A673 (cell line): Measurements from ENCODE around the gene MYCBPAP. TPM values are rescaled to one million over a fixed set of nuclear protein-coding genes. Genes with fewer than 3 reads are reported as not detected.

Experiments
- BruUV-seq: library from RNA; stranded (reverse); fragments of 400-500 nt; replicated peaks from 2 replicates; lab custom pipeline; 2021; lab: Mats Ljungman, UMichigan
- CTCF ChIA-PET: fragments of 300-600 bp; sonication (Branson Sonifier 250); formaldehyde crosslinking; loops from one replicate; lab custom pipeline; 2022; ENCODE audit warnings: antibody characterized with exemption; lab: Charles Lee
- POLR2A ChIA-PET: fragments of 300-600 bp; sonication (Branson Sonifier 250); formaldehyde crosslinking; loops from one replicate; lab custom pipeline; 2022; ENCODE audit warnings: antibody characterized with exemption; ENCODE audit not compliant: low non-redundant PET; lab: Charles Lee
- DNase-seq: peaks from one replicate; pipeline ENCODE4 v3.0.0-alpha.2; 2015; ENCODE audit warnings: low spot score
- H3K27ac ChIP-seq: fragments of 200-600 bp; sonication (generic); 2 replicates; pipeline ENCODE4 v1.5.1; 2016; ENCODE audit warnings: mixed run types, low read depth, mild to moderate bottlenecking, mixed read lengths, antibody characterized with exemption, low read length; ENCODE audit not compliant: poor library complexity, severe bottlenecking
- H3K27me3 ChIP-seq: fragments of 200-600 bp; sonication (generic); replicated peaks from 2 replicates; pipeline ENCODE4 v1.6.1; 2017; ENCODE audit warnings: mixed run types, low read depth, mild to moderate bottlenecking, mixed read lengths, antibody characterized with exemption, low read length; ENCODE audit not compliant: insufficient read depth, poor library complexity
- H3K36me3 ChIP-seq: fragments of 200-600 bp; sonication (generic); 2 replicates; pipeline ENCODE4 v1.6.1; 2016; ENCODE audit warnings: mixed run types, mild to moderate bottlenecking, mixed read lengths, antibody characterized with exemption, low read length; ENCODE audit not compliant: insufficient read depth, poor library complexity, severe bottlenecking
- H3K4me1 ChIP-seq: fragments of 200-600 bp; sonication (generic); 2 replicates; pipeline ENCODE4 v1.6.1; 2017; ENCODE audit warnings: mixed run types, mild to moderate bottlenecking, mixed read lengths, antibody characterized with exemption, low read length; ENCODE audit not compliant: insufficient read depth, poor library complexity, severe bottlenecking
- H3K4me3 ChIP-seq: fragments of 200-600 bp; sonication (generic); 2 replicates; pipeline ENCODE4 v1.5.1; 2016; ENCODE audit warnings: low read depth, mixed run types, mild to moderate bottlenecking, mixed read lengths, low read length; ENCODE audit not compliant: poor library complexity, severe bottlenecking
- H3K9me3 ChIP-seq: fragments of 200-600 bp; sonication (generic); 2 replicates; pipeline ENCODE4 v1.6.1; 2016; ENCODE audit warnings: mixed run types, low read depth, mild to moderate bottlenecking, mixed read lengths, antibody characterized with exemption, low read length; ENCODE audit not compliant: poor library complexity, severe bottlenecking
- EZH2 ChIP-seq: fragments of 200-600 bp; sonication (generic); IDR thresholded peaks from 2 replicates; pipeline ENCODE4 v1.6.1; 2017; ENCODE audit warnings: borderline replicate concordance, low read depth, mild to moderate bottlenecking, mixed read lengths, antibody characterized with exemption, low read length; ENCODE audit not compliant: poor library complexity, severe bottlenecking
- intact Hi-C: fragments of 100-400 bp; cut with micrococcal nuclease; formaldehyde crosslinking; loops from one replicate; pipeline ENCODE4 v1.10.0; 2022; ENCODE audit not compliant: unreplicated experiment
- total RNA-seq: library from RNA; stranded (reverse); gene quantifications from 2 replicates; pipeline ENCODE4 v1.2.3, GENCODE V29; 2021
- TF ChIP-seq, protein P1 (sequence below): fragments of 300-800, 200-600 bp; sonication (generic); conservative IDR thresholded peaks from 2 replicates; pipeline ENCODE4 v1.5.1; 2017; ENCODE audit warnings: low read depth, mild to moderate bottlenecking, antibody characterized with exemption, low read length, moderate library complexity, mixed read lengths

Gene MYCBPAP
- total RNA-seq, 1 experiment from 2014 or later = 0.92 TPM

DNA sequence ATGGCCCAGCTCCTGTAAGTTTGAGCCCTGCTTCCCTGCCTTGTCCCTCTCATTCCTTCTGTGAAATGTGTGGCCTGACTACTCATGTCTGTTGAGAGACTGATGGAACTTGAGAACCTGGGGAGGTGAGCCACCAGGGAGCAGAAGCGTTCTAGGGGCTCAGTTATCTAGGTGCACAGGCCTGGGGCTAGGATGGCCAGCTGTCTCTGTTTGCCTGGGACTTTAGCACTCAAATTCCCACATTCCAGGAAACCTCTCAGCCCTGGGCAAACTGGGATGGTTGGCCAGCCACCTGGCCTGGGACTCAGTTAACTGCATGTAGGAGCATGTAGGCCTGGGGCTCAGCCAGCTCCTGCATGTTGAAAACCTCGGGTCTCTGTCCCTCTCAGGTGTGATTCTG is 15.0 kb downstream of the MYCBPAP start:
- Histone ChIP-seq H3K27ac (no peak overlapping the region), H3K27me3 (no peaks in the 10 kb centered on the region), H3K4me3 (no peak overlapping the region), H3K36me3 (no peaks in the 10 kb centered on the region), H3K9me3 (no peaks in the 10 kb centered on the region), H3K4me1 (no peaks in the 10 kb centered on the region)
- no TSS peak for BruUV-seq
- CTCF ChIA-PET = no interaction called here
- no peak for DNase-seq
- TF ChIP-seq, protein P1, sequence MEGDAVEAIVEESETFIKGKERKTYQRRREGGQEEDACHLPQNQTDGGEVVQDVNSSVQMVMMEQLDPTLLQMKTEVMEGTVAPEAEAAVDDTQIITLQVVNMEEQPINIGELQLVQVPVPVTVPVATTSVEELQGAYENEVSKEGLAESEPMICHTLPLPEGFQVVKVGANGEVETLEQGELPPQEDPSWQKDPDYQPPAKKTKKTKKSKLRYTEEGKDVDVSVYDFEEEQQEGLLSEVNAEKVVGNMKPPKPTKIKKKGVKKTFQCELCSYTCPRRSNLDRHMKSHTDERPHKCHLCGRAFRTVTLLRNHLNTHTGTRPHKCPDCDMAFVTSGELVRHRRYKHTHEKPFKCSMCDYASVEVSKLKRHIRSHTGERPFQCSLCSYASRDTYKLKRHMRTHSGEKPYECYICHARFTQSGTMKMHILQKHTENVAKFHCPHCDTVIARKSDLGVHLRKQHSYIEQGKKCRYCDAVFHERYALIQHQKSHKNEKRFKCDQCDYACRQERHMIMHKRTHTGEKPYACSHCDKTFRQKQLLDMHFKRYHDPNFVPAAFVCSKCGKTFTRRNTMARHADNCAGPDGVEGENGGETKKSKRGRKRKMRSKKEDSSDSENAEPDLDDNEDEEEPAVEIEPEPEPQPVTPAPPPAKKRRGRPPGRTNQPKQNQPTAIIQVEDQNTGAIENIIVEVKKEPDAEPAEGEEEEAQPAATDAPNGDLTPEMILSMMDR = no peak
- TF ChIP-seq EZH2 = no peak
- POLR2A ChIA-PET = no interaction called here
- intact Hi-C loops = no loop called here

DNA sequence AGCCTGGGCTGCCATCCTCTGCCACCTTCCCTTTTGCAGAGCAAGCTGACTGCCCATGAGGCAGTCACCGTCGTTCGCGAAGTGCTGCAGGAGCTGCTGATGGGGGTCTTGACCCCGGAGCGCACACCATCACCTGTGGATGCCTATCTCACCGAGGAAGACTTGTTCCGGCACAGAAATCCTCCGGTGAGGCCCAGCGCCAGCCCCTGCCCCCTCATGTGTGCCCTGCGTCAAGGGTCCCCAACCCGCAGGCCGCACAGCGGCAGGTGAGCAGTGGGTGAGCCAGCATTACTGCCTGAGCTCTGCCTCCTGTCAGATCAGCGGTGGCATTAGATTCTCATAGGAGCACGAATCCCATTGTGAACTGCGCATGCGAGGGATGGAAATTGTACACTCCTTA is 16.6 kb downstream of the MYCBPAP start:
- TF ChIP-seq, protein P1 = no peak
- TF ChIP-seq EZH2 = no peak
- intact Hi-C loops = no loop called here
- Histone ChIP-seq H3K9me3 (no peaks in the 10 kb centered on the region), H3K27ac (no peak overlapping the region), H3K27me3 (no peaks in the 10 kb centered on the region), H3K4me3 (no peak overlapping the region), H3K36me3 (no peaks in the 10 kb centered on the region), H3K4me1 (no peaks in the 10 kb centered on the region)
- BruUV-seq = no TSS peak
- DNase-seq = no peak
- ChIA-PET POLR2A (interaction anchor here (0.6 kb wide), 1 partner anchor 1555 kb away, joined by 3 read pairs; no protein-coding TSS in a partner anchor), CTCF (no interaction called here)

DNA sequence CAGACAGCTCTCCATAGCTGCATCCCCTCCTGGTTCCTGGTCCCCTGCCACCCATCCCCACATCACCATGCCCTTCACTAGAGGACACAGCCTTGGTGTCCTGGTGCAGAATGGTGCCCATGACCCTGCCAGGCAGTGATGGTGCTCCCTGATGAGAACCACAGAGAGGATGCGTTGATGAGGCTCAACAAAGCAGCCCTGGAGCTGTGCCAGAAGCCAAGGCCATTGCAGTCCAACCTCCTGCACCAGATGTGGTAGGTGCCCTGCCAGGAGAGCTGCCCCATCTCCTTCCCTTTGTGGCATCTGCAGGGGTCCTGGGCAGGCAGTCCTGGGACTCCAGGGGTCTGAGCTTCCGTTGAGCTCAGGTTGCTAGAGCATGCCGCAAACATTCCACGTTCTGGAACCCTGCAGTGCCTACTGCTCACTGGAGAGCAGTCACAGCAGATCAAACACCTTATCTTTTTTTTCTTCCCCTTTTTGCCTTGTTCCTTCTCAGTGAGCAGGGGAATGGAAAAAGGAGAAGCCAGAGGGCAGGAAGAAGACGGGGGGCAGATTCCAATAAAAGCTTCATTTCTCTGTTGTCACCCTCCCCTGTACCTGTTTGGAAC is 19.0 kb downstream of the MYCBPAP start:
- no peak overlapping the region for H3K4me3 ChIP-seq
- TF ChIP-seq EZH2 = no peak
- TF ChIP-seq, protein P1 = no peak
- no peaks in the 10 kb centered on the region for H3K36me3 ChIP-seq
- POLR2A ChIA-PET = no interaction called here
- no peaks in the 10 kb centered on the region for H3K4me1 ChIP-seq
- DNase-seq = no peak
- intact Hi-C loops = no loop called here
- no peaks in the 10 kb centered on the region for H3K9me3 ChIP-seq
- BruUV-seq = no TSS peak
- H3K27ac ChIP-seq = no peak overlapping the region
- CTCF ChIA-PET = no interaction called here
- peaks cover 3% of the 10 kb centered on the region for H3K27me3 ChIP-seq
